A549 (cell line): ENCODE data around the gene SETD1B. TPM values are rescaled to one million over a fixed set of nuclear protein-coding genes. Genes with fewer than 3 reads are reported as not detected.

Experiments used
- ATAC-seq, 2 experiments: fragments of 200-7000 bp in 1 of 2; fragments of >200 bp in 1 of 2; cut with Nextera tagmentation in 1 of 2; cut with Tn5 transposase in 1 of 2; 3 replicates each; pipeline versions ENCODE4 v1.8.0 to v1.9.1; 2018 to 2020; ENCODE audit warnings: mild to moderate bottlenecking in 1 of 2, moderate library complexity in 1 of 2
- CTCF ChIA-PET: fragments of 300-600 bp; sonication (Branson Sonifier 250); formaldehyde crosslinking; extraction: SDS; loops from one replicate; lab custom pipeline; 2021; ENCODE audit warnings: antibody characterized with exemption, inconsistent platforms; lab: Yijun Ruan, JAX
- POLR2A ChIA-PET: fragments of 350-600 bp; formaldehyde crosslinking; extraction: SDS; loops from one replicate; lab custom pipeline; 2021; ENCODE audit warnings: antibody characterized with exemption, inconsistent platforms; lab: Yijun Ruan, JAX
- DNase-seq, 2 experiments: peaks; one replicate each; pipeline versions ENCODE4 v3.0.0 to v3.0.0-alpha.2; 2011 to 2016; ENCODE audit warnings: low read depth in 1 of 2, low spot score in 1 of 2
- FAIRE-seq: peaks from 2 replicates; lab custom pipeline; 2011; peaks lifted over from hg19 to GRCh38; lab: Jason Lieb, UNC
- H3K27ac ChIP-seq, 2 experiments: fragments of >200 bp; sonication (Bioruptor Twin); formaldehyde crosslinking; 3 replicates each; pipeline ENCODE4 v1.5.1; 2016 to 2017
- H3K4me1 ChIP-seq: fragments of >200 bp; sonication (Bioruptor Twin); formaldehyde crosslinking; 3 replicates; pipeline ENCODE4 v1.6.1; 2016
- H3K4me2 ChIP-seq: fragments of >200 bp; sonication (Bioruptor Twin); formaldehyde crosslinking; 3 replicates; pipeline ENCODE4 v1.6.1; 2016
- H3K4me3 ChIP-seq: fragments of >200 bp; sonication (Bioruptor Twin); formaldehyde crosslinking; 3 replicates; pipeline ENCODE4 v1.5.1; 2016
- H3K9me3 ChIP-seq: fragments of >200 bp; sonication (Bioruptor Twin); formaldehyde crosslinking; 3 replicates; pipeline ENCODE4 v1.6.1; 2016
- BHLHE40 ChIP-seq: IDR thresholded peaks from 2 replicates; pipeline ENCODE4 v1.6.1; 2012; ENCODE audit warnings: low read depth, low read length, inconsistent platforms
- CBX8 ChIP-seq: fragments of 200-600 bp; sonication (generic); IDR thresholded peaks from 2 replicates; pipeline ENCODE4 v1.6.1; 2016
- CEBPB ChIP-seq, 2 experiments: fragments of >200 bp in 1 of 2; sonication (Bioruptor Twin) in 1 of 2; formaldehyde crosslinking in 1 of 2; IDR thresholded peaks; 2 replicates each; pipeline ENCODE4 v1.6.1; 2012 to 2016
- EHMT2 ChIP-seq: fragments of 200-600 bp; sonication (generic); IDR thresholded peaks from 2 replicates; pipeline ENCODE4 v1.6.1; 2016; ENCODE audit warnings: antibody characterized with exemption, low read depth, mild to moderate bottlenecking, moderate library complexity
- FOSB ChIP-seq: fragments of 250-450 bp; sonication (Bioruptor Pico); IDR thresholded peaks from 2 replicates; pipeline ENCODE4 v1.5.0; 2020; ENCODE audit warnings: mild to moderate bottlenecking, moderate library complexity
- FOSL2 ChIP-seq, 2 experiments: fragments of 450-650 bp in 1 of 2; fragments of >200 bp in 1 of 2; sonication (Bioruptor Twin) in 1 of 2; formaldehyde crosslinking; IDR thresholded peaks; 2 replicates each; pipeline versions ENCODE4 v1.5.0 to v1.6.1; 2016 to 2020; ENCODE audit warnings: mild to moderate bottlenecking in 1 of 2, moderate library complexity in 1 of 2
- FOXS1 ChIP-seq: fragments of 250-450 bp; sonication (Bioruptor Pico); IDR thresholded peaks from 2 replicates; pipeline ENCODE4 v1.5.0; 2020; ENCODE audit warnings: mild to moderate bottlenecking, moderate library complexity
- HES2 ChIP-seq: fragments of >200 bp; sonication (Bioruptor Twin); formaldehyde crosslinking; IDR thresholded peaks from 2 replicates; pipeline ENCODE4 v1.6.1; 2016
- HEYL ChIP-seq: fragments of 250-450 bp; sonication (Bioruptor Pico); IDR thresholded peaks from 2 replicates; pipeline ENCODE4 v1.8.0; 2021; ENCODE audit warnings: mild to moderate bottlenecking, moderate library complexity
- HOXB5 ChIP-seq: fragments of 250-450 bp; sonication (Bioruptor Pico); IDR thresholded peaks from 2 replicates; pipeline ENCODE4 v1.5.0; 2020; ENCODE audit warnings: mild to moderate bottlenecking, moderate library complexity
- MAX ChIP-seq: IDR thresholded peaks from 2 replicates; pipeline ENCODE4 v1.6.1; 2012
- MAZ ChIP-seq: fragments of 150-350 bp; IDR thresholded peaks from 2 replicates; pipeline ENCODE4 v1.6.1; 2014; ENCODE audit warnings: antibody characterized with exemption, low read depth, low read length, borderline replicate concordance
- PBX3 ChIP-seq: IDR thresholded peaks from 2 replicates; pipeline ENCODE4 v1.6.1; 2012
- POLR2A ChIP-seq: IDR thresholded peaks from 2 replicates; pipeline ENCODE4 v1.6.1; 2012; ENCODE audit warnings: mild to moderate bottlenecking, low read length
- RAD21 ChIP-seq, 2 experiments: fragments of >200 bp in 1 of 2; sonication (Bioruptor Twin) in 1 of 2; formaldehyde crosslinking in 1 of 2; IDR thresholded peaks in 1 of 2; conservative IDR thresholded peaks in 1 of 2; 2 replicates in 1 of 2; 3 replicates in 1 of 2; pipeline ENCODE4 v1.6.1; 2012 to 2018; ENCODE audit warnings: inconsistent platforms in 1 of 2
- RCOR1 ChIP-seq: fragments of 150-350 bp; IDR thresholded peaks from 2 replicates; pipeline ENCODE4 v1.6.1; 2014; ENCODE audit warnings: antibody characterized with exemption, low read length, low read depth
- SREBF2 ChIP-seq: fragments of 450-650 bp; IDR thresholded peaks from 2 replicates; pipeline ENCODE4 v1.6.1; 2014; ENCODE audit warnings: mild to moderate bottlenecking, moderate library complexity
- TFCP2L1 ChIP-seq: fragments of 250-450 bp; sonication (Bioruptor Pico); IDR thresholded peaks from 2 replicates; pipeline ENCODE4 v1.5.0; 2021; ENCODE audit warnings: mild to moderate bottlenecking
- TP53 ChIP-seq: fragments of 250-450 bp; sonication (Bioruptor Pico); IDR thresholded peaks from 2 replicates; pipeline ENCODE4 v1.5.0; 2021; ENCODE audit warnings: mild to moderate bottlenecking, moderate library complexity
- USF2 ChIP-seq: fragments of 450-650 bp; IDR thresholded peaks from 2 replicates; pipeline ENCODE4 v1.6.1; 2014; ENCODE audit warnings: antibody characterized with exemption
- WGBS: methylation state at CpG from one replicate; pipeline ENCODE4 v1.1.6; 2017; ENCODE audit errors: missing lambda C conversion rate; 5-methylcytosine and 5-hydroxymethylcytosine counted together
- polyA plus RNA-seq, 4 experiments: library from polyadenylated mRNA; depleted of rRNA in 3 of 4; stranded (reverse); fragments of >200 nt; fragmentation: RNase III in 1 of 4; extraction: RNeasy Plus Mini Kit Qiagen cat#74134 plus additional on column Dnase treatment in 1 of 4; gene quantifications; 2 replicates in 3 of 4; 3 replicates in 1 of 4; pipeline ENCODE4 v1.2.3, GENCODE V29; 2011 to 2017

Gene SETD1B
- polyA plus RNA-seq, 2 of the 4 experiments (the other 2 are of a cell fraction): 1.1 to 8.6 TPM

- Histone ChIP-seq H3K4me1 (peaks cover 67% of the 10 kb centered on the region), H3K4me2 (peak overlapping the region; percentile 78), H3K4me3 (peak overlapping the region; percentile 28), H3K27ac (peak overlapping the region; percentile 100), H3K9me3 (no peaks in the 10 kb centered on the region)
- DNase-seq (peak in 1 of 2 experiments; percentile 22), ATAC-seq (no peak), FAIRE-seq (no peak)
- TF ChIP-seq MAX (peak; percentile 51; the same call in 1 of the 2 replicates), POLR2A (no peak)
- ChIA-PET CTCF (interaction anchor here (0.7 to 72.2 kb wide), 8 partner anchors 12 to 393 kb away, joined by 3 to 2657 read pairs (median 100); partner anchors contain the start of genes PSMD9, RHOF and SETD1B), POLR2A (interaction anchor here (1.1 to 3.0 kb wide), 2 partner anchors 9 to 90 kb away, joined by 8 to 10 read pairs; partner anchors contain the start of gene PSMD9)
- 56% methylated on average over 19 of the region's 19 CpGs for WGBS
Observed at GRCh38 chr12:121797937-121798786, 5.6 kb upstream of the SETD1B start.

- DNase-seq (no peak), FAIRE-seq (no peak), ATAC-seq (no peak)
- peak overlapping the region; percentile 60; the same call in 2 of the 3 replicates for H3K4me3 ChIP-seq
- H3K27ac ChIP-seq: peak overlapping the region; percentile 100
- peak overlapping the region; percentile 78 for H3K4me2 ChIP-seq
- WGBS: 80% methylated on average over 10 of the region's 10 CpGs
- H3K9me3 ChIP-seq: no peaks in the 10 kb centered on the region
- POLR2A ChIA-PET: interaction anchor here (3.0 kb wide), 1 partner anchor 90 kb away, joined by 10 read pairs; the partner anchor contains the start of gene PSMD9
- CTCF ChIA-PET: interaction anchor here (1.2 to 72.2 kb wide), 5 partner anchors 12 to 104 kb away, joined by 3 to 2657 read pairs (median 322); partner anchors contain the start of genes PSMD9, RHOF and SETD1B
- TF ChIP-seq CBX8 (no peak), EHMT2 (no peak), USF2 (no peak), TP53 (no peak), SREBF2 (no peak), PBX3 (no peak), FOXS1 (CRISPR knock-in tag) (no peak), MAZ (no peak), BHLHE40 (no peak), FOSB (no peak), POLR2A (no peak), RCOR1 (no peak), RAD21 (conservative IDR thresholded peaks at IDR 0.05 in 1 of 2, IDR thresholded peaks at IDR 0.05 in 1 of 2) (no peak), HES2 (no peak), HEYL (CRISPR knock-in tag) (no peak)
- peaks cover 67% of the 10 kb centered on the region for H3K4me1 ChIP-seq
Observed at GRCh38 chr12:121798787-121799155, 5.0 kb upstream of the SETD1B start.

GRCh38 chr12:121799156-121799841 lies 4.5 kb upstream of the SETD1B start:
- TF ChIP-seq HOXB5 (CRISPR knock-in tag): peak; percentile 94
- no peak for TF ChIP-seq EHMT2
- no peak for TF ChIP-seq FOSL2 (IDR thresholded peaks at IDR 0.05)
- no peak for TF ChIP-seq FOSL2 (CRISPR knock-in tag; IDR thresholded peaks at IDR 0.05)
- TF ChIP-seq CEBPB (IDR thresholded peaks at IDR 0.05): peak in 1 of 2 experiments; percentile 65; a peak in 2 of 4 replicates
- TF ChIP-seq MAZ: peak; percentile 67; the same call in 1 of the 2 replicates
- TF ChIP-seq TFCP2L1: no peak
- 0 out of 2 replicates have a peak, but pooled peaks have one; percentile 22 for TF ChIP-seq MAX
- ATAC-seq (peak; percentile 2 to 25; a peak in 3 of 6 replicates), DNase-seq (peak; percentile 76 to 94), FAIRE-seq (no peak)
- Histone ChIP-seq H3K4me2 (peak overlapping the region; percentile 78), H3K4me1 (peaks cover 67% of the 10 kb centered on the region), H3K4me3 (peak overlapping the region; percentile 60), H3K27ac (peak overlapping the region; percentile 100), H3K9me3 (no peaks in the 10 kb centered on the region)
- ChIA-PET POLR2A (interaction anchor here (1.1 to 3.0 kb wide), 4 partner anchors 11 to 89 kb away, joined by 3 to 10 read pairs (median 4); partner anchors contain the start of gene PSMD9), CTCF (interaction anchor here (8.8 to 72.2 kb wide), 4 partner anchors 11 to 104 kb away, joined by 195 to 2657 read pairs (median 1490); partner anchors contain the start of genes PSMD9, RHOF and SETD1B)
- 23% methylated on average over 18 of the region's 30 CpGs for WGBS
